Fibroblast of skin of right quadriceps (primary cell): Measurements from ENCODE around the gene MZB1.
"Not testable (repeated sequence)": the region's sequence is repeated elsewhere in the genome, so short reads cannot be mapped to it uniquely, and the experiment has no call there.

Experiments used
- DNase-seq: peaks from one replicate; pipeline ENCODE4 v3.0.0-alpha.2; 2013

The MZB1 gene

DNA sequence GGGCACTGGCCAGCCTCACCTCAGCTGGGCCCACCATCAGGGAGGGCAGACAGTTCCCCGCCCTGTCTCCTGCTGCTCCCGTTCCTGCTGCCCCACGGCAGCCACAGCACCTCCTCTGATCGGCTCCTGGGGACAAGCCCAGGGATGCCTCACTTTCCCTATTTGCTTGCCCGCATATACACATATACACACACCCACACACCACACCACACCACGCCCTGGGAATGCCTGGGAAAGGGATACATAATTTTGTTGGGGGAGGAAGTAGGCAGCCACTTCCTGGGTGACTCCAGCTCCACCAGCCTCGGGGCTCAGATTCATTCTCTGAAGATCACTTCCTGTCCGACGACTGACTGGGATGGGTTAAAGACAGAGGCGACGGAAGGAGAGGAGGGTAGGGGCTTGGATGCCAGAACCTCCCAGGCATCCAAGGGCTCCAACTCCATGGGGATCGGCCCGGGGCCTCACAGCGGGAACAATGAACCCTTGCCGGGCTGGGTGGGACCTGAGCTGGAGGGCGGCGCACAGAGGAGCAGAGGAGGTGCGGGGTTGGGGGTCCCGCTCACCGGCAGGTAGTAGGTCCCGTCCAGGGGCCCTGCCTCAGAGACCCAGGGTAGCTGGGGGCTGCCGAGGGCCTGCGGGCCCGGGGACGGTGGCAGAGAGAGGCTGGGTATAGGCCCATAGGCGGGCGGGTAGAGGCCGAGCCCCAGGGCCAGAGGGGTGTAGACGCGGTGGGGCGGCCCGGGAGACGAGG, 2.0 kb upstream of the MZB1 start:
- DNase-seq, result peak; percentile 24

DNA sequence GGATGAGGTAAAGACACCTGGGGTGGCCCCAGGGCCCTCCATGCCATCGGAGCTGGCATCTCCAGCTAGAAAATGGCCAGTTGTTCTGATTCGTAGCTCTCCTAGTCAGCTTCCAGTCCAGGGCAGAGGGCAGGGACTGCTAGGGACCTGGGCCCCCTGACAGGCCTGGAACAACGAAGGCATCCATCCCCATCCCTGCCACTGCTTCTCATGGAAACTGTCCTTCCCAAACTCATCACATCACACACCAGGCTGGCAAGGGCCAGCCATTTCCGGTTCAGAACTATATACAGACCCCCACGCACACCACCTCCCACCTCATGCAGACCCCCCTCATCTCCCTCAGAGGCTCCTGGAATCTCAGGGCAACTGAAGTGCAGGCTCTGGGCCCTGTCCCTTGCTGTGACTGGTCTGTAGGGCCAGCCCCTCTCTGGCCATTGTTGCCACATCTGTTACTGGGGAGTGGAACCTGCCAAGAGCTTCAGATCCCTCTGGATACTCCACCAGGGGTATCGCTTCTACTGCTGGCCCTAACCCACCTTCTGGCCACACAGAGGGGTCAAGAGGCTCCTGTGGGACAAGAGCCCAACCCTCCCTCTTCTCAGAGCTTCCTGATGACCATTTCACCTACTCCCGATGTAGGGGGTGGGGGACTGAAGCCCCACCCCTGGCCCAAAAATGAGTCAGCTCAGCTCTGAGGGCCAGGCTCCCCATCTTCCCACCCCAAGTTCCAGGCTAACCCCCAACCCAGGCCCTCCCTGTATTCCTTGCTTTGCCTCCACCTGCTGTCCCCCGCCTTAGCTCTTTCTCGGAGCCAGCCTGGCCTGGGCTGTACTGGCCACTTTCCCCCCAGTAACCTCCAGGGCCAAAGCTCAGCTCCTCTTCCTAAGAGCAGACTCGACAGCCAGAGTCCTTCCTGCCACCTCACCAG, 1.2 kb upstream of the MZB1 start:
- no peak for DNase-seq

DNA sequence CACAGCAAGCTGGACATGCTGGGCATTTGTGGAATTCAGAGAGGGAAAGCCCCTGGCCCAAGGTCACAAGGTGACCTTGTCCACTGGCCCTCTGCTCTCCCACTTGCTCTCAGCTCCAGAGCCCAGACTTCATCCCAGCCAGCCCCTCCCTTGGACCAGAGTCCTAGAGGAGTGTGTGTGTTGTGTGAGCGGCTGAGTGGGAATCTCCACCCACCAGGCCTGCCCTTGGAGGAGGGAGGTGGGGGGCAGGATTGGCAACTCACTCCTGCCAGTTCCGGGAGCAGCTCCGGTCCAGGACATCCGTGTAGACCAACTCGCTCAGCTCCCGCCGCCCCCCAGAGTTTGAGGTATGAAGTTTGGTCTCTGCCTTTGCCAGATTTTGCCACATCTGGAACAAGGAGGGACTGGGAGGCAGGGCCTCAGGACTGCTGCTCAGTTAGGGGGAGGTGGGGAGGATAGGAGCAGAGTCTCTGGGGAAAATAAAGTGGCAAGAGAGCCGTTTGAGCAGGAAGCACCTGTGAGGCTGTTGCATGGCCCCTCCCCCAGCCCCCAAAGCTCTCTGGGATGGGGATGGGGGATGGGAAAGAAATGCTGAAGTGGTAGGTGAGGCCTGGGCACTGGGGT, 1.4 kb downstream of the MZB1 start:
- DNase-seq, result peak; percentile 28

DNA sequence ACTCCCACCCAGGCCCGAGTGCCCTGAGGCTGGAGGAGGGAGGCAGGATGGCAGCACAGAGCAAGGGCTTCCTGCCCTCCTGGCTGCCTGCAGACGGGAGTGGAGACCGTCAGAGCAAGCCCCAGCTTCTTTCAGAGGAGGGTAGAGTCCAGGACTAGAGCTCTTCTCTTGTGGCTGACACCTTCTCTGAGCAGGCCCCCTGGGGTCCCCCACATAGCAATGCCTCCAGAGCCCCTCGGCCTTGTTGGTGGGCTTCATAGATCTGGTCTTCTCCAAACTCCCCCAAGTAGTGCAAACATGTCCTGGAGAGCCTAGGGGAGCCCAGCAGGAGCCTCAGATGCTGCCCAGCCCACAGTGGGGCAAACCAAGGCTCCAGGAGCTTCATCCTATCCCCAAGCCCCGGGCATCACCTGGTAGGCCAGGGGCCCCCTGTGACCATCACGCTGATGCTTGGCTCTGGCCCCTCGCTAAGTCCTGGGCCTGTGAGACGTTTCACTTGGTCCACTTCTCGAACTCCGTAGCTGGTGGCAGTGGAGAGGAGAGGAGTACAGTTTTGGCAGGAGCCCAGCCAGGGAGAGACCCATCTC, 2.0 kb downstream of the MZB1 start:
- DNase-seq, result no peak

DNA sequence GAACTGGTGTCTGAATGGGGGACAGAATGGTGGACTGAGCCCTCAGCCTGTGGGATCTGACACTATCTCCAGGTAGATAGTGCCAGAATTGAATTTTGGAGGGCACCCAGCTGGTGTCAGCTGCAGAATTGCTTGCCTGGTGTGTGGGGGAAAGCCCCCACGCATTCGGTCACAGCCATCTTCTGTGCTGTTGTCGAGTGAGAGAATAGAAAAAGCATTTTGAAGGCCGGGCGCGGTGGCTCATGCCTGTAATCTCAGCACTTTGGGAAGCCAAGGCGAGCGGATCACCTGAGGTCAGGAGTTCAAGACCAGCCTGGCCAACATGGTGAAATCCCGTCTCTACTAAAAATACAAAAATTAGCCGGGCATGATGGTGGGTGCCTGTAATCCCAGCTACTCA, 2.8 kb downstream of the MZB1 start:
- DNase-seq, result not testable (repeated sequence)

DNA sequence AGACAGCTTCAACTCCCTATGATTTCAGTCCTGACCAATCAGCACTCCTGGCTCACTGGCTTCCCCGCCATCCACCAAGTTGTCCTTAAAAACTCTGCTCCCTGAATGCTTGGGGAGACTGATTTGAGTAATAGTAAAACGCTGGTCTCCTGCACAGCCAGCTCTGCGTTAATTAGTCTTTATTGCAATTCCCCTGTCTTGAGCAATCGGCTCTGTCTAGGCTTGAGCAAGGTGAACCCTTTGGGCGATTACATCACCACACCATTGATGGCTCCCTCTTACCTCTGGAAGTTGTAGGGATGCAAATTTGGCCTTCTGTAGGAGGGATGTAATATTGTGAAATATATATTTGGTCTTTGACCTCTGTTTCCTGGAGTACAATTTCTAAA, 3.7 kb downstream of the MZB1 start:
- DNase-seq, result no peak

DNA sequence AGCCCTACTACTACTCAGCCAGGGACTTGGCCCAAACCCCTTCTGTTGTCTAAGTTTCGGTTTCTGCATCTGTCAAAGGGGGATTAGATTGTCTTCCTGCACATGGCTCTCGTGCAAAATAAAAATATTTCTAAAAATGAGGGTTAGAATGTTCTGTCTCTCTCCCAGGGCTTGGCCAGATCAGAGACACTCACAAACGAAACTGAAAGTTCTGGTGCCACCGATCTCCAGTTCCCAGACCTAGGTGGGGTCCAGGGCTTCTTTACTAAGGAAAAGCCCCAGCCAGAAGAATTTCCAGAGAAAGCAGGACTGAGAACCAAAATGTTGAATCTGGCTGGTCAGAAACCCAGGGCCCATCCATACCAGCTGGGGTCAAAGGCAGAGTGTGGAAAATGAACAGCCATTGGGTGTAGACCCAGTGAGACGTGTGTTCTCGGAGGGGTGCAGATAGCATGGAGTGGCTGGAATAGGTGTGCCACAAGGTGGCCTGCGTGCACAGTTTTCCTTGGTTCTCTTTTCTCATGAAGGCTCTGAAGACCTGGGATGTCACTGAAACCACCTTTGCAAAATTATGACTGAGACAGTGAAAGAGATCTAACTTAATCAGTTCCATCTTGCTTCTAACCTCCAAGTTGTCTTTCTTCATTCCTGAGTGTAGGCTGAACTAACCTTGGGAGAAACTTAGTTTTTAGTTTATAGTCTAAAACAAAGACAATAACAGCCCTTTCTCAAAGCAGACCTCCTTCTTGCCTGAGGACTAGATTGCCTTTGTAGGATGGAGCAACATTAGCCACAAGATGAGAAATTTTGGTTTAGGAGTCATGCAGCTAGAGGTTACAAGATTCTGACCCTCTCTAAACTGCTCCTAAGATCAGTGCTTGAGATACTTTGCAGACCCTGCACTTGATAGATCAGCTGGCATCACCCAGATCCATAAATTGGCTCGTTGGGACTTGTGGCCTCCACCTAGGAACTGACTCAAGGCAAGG, 4.4 kb downstream of the MZB1 start:
- DNase-seq, result no peak

DNA sequence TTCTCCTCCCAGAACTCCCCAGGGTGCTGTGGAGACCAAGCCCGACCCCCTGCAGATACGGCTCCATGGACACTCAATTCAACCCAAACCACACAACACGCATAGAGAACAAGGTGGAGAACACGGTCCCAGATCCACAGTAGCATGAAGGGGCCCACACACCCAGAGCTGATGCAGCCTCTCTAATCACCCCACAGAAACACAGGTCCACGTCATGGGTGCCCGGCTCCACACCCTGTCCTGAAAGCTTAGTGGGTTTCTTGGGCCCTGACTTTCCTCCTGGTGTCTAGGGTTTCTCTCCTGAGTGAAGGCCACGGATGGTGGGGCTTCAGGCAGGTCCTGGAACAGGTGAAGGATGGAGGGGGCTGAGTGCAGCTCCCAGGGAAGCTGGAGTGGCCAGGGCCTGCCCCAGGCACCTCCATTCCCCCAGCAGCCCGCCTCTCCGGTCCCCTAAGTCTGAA, 5.1 kb downstream of the MZB1 start:
- DNase-seq, result no peak

DNA sequence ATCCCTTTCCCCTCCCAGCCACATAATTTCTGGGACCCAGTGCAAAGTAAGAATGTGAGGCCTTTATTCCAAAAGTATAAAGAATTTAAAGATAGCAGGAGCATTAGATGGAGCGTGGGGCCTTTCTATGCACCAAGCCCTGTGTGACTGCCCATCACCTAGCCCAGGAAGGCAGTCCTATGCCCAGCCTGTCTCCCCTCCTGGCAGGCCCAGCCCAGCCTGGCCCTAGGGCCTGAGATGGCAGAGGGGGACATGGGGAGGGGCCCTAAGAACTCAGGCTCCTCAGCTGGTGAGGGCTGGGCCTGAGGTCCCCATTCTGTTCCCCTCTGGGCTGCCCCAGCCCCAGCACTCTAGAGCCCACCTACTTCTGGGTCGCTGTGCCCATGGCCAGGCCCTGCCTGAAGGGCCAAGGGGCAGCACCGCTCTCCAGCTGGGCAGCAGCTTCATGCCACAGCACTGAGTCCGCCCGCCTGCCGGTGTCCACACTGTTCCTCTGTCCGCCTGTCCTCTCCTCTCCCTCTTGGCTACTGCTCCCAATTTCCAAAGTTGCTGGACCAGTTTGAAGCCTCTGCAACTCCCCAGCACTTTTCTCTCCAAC, 5.6 kb downstream of the MZB1 start:
- DNase-seq, result no peak

DNA sequence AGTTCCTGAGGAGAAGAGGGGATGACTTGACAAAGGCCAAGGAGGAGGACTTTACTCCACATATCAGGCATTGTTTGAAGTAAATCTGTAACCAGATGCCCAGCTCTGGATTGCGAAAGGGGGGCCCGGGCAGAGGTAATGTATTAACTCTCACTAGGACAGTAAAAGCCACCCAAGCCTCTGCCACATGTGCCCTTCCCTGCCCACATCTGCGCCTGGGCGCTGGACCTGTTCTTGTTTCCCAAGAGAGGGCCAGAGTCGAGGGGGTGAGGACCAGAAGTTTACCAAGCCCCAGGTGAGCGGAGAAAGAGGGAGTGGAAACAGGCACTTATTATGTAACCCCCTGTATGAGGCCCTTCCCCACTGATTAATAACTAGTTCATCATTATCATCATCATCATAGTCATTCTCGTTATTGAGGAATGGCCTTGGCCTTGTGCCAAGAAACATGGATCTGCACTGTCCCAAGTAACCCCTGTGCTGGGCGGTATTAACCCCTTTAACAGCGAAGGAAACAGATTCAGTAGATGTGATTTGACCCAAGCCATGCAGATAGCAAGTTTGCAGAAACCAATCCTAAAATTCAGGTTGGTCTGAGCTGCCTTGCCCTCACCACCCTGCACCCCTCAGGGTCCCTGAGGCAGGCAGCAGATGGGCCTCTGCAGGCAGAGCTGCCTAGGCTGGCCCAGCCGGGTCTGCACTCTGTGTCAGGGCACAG, 6.3 kb downstream of the MZB1 start, which contains the start of gene SLC23A1:
SLC23A1 (minus strand) TSS at position 23 of the 718 bp plus-strand sequence. CDS start 44 bp downstream, outside the sequence.
- no peak for DNase-seq

DNA sequence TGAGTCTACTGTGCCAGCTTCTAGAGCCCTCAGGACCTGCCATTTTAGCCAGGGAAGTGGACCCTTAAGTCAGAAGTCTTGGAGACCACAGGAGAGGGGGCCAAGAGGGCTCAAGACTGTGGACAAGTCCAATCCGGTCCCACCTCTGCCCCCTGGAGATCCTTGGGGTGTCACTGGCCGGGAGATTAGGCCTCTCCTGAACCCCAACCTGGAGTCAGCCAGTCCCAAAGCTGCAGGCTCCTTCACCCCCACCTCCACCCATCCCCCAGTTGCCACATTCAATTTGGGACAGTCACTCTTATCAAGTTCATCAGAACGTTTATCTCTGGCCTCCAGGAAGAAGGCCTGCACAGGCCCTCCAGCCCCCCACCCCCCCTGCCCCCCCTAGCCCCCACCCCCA, 6.9 kb downstream of the MZB1 start:
- no peak for DNase-seq

DNA sequence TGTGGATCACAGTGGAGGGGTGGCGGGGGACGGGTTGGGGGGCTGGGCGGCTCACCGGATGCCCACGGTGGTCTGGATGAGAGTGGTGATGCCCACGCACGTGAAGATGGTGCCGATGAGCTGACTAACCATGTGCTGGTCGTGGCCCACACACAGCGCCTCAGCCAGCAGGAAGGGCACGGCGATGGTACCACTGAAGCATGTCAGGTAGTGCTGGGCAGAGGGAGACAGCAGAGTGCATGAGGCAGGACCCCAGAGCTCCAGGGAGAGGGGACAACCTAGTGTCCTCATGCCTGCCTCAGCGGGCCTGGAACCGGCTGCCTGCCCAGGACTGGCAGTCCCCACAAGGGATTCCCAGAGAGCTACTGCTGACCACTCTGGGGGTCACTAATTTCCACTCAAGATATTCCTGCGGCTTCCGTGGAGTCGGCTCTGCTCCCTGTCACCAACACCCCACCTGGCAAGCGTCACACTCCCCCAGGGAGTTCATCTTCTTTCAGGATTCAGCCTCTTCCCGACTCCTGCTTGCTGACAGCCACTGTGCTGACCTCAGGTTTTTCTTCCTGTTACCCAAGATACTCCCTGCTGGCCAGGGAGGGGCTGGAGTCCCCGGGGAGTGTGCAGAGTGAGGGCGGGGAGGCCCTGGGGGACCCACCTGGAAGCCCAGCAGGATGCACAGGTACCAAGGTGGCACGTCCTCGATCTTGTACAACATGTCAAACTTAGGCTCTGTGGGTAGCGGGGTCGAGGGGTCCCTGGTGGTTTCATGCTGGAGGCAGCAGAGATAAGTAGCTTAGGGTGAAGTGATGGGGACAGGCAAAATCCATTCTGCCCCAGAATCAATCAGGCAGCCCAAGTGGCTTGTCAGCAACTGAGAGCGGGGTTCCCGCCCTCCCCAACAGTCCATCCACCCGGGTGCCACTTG, 7.6 kb downstream of the MZB1 start:
- no peak for DNase-seq

DNA sequence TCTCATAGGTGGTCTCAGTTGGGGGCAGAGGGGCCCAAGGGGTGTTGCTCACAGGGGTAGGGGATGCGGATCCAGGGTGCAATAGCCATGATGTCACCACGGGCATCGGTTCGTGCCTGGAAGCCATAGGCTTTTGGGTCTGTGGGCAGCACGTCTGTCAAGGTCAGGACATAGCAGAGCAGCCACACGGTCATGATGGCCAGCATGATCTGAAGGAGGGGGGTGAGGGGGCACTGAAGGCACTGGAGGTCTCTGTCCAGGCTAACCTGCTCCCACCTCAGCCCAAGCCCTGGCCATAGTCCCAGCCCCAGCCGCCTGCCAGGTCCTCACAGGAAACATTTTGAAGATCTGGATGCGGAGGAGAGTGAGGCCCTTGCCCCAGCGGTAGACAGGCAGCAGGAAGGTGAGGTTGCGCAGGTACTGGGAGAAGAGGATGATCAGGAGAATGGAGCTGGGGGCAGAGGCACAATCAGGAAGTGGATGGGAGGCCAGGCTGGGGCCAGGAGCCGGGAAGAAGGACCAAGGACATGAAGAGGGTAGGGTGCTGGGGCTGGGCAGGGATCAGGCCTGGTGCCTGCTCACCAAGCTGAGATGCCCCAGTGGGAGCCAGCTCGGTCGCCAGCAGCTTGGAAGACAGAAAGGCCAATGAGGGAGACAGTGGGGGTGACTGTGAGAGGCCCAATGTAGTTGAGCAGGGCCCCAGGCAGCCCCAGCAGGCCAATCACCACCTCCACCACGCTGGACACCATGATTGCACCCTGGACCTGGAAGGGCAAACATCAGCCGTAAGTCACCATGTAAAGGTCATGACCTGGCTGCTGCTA, 9.9 kb downstream of the MZB1 start:
- DNase-seq, result no peak

DNA sequence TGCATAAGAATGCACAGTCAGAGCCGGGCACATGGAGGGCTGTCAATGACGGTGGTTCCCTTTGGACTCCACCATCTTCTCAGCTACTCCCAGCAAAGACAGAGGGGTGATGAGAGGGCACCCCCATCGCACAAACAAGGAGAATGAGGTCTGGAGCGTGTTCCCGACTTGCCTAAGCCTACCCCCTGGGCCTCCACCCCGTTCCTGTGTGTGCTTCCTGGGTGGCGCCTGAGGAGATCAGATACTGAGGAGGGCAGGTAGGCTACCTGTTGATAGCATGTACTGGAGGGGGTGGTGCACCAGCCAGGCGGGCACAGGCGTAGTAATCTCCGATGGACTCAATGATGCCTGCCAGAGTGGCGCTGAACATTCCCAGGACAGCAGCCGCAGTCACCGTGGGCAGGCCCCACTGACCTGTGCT, 10.8 kb downstream of the MZB1 start:
- no peak for DNase-seq

DNA sequence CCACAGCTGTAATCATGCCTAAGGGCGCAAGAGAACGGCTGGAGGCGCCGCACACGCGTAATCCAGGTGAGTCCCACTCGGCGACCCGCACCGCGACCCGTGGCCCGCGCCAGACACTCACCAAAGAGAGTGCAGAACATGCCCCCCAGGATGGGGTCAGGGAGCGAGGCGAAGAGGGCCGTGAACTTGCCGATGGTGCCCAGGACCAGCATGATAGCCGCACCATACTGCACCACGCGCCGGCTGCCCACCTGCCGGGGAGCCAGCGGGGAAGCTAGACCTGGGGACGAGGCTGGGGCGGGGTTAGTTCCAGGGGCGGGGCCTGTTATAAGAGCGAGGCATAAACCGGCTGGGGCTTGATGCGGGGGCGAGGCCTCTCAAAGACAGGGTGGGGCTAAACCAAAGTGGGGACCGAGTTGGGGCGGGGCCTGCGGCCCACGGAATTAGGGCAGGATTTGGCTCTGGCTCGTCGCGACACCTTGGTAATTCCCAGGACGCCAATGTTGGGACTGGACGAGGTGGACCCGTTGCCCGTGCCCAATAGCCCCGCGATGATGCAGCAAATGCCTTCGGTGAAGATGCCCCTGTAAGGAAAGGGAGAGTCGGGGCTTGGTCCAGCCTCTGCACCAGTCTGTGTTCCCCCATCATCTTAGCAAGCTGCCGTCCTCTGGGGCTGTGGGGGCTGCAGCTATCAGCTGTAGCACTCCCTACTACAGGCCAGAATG, 11.4 kb downstream of the MZB1 start:
- no peak for DNase-seq

DNA sequence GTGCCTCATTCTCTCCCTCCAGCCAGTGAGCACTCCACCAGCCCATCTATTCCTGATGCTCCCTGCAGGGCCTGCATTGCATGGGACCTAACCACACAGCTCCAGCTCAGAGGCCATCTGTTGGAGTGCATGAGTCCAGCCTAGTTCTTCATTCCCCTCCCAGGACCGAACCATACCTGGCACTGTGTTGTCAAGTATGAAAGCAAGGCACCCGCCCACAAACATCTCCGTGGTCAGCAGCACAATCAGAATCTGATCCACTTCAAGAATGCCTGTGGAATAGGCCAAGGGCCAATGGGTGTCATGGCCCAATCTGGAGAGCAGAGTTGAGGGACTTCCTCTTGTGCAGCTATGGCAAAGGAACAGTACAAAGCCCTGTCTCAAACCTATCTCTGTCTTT, 12.5 kb downstream of the MZB1 start:
- no peak for DNase-seq

DNA sequence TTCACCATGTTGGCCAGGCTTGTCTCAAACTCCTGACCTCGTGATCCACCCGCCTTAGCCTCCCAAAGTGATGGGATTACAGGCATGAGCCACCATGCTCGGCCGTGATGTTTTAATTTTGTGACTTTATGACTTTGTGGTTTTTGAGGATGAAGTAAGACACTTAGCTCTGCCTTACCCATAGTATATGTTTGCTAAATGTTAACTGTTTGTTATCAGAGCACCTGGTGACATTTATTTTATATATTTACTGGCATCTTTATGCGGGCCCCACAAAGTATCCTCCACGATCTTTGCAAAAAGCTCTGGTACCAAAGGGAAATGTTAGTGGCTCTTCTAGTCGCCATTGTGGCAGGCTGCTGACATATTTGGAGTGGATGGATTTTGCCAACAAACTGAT, 13.3 kb downstream of the MZB1 start:
- DNase-seq, result no peak

DNA sequence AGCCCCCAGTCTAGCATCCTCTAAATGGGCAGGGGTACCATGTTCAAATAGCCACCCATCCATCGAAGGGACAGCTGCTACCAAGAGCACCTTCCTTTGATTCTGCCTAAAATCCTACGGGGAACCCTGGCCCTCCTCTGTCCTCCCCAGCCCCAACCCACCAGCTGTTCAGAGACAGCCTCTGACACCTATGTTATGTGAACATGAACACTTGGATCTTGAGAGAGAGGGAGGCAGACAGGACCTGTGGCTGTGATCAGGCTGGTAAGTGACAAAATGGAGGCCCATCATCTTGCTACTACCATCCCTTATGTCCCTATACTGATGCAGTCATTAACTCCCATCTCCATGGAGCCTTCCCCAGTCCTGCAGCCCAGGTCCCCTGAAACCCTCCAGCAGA, 14.8 kb downstream of the MZB1 start:
- no peak for DNase-seq
